HTERT RPE-1 (cell line): ENCODE data around the gene NEK6.

ENCODE experiments used
- in situ Hi-C: fragments of 300-500 bp; cut with MboI; formaldehyde crosslinking; loops from 4 replicates; pipeline ENCODE4 v1.14.3; 2020; ENCODE audit warnings: low sequenced_read_pairs

NEK6 gene

DNA sequence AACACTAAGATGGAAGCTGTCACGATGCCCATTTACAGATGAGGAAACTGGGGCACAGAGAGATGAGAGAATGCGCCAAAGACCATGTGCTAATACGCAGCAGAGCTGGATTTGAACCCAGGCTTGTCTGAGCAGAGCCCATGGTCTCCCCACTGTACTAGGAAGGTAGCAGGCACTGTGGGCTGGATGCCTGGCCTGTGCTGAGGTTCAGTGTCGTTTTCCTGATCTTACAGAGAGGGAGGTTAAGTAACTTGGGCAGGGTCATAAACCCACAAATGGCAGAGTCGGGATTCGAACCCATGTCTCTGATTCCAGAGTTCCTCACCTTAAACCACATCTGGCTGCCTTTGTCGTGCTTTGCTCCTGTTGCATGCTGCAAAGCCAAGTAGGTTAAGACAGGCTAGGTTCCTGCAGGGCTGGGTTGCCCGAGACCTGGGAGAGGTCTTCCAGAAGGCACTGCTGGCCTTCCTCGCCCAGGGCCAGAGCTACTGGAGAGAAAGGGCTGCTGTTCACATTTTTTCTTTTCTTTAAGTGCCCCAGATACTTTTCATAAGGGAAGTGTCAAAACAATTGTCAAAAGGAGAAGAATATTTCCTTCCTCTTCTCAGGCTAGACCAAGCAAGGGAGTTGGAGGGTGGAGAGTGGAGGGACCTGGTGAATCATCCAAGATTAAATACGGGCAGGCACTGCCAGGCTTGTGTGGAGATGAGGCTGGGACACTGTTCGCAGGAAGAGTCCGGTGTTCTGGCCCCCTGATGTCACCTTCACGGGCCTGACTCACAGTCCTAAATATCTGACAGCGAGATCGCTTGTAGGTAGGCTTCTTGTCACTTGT lies 3.2 kb downstream of the NEK6 start:
- in situ Hi-C loops, result no loop called here

DNA sequence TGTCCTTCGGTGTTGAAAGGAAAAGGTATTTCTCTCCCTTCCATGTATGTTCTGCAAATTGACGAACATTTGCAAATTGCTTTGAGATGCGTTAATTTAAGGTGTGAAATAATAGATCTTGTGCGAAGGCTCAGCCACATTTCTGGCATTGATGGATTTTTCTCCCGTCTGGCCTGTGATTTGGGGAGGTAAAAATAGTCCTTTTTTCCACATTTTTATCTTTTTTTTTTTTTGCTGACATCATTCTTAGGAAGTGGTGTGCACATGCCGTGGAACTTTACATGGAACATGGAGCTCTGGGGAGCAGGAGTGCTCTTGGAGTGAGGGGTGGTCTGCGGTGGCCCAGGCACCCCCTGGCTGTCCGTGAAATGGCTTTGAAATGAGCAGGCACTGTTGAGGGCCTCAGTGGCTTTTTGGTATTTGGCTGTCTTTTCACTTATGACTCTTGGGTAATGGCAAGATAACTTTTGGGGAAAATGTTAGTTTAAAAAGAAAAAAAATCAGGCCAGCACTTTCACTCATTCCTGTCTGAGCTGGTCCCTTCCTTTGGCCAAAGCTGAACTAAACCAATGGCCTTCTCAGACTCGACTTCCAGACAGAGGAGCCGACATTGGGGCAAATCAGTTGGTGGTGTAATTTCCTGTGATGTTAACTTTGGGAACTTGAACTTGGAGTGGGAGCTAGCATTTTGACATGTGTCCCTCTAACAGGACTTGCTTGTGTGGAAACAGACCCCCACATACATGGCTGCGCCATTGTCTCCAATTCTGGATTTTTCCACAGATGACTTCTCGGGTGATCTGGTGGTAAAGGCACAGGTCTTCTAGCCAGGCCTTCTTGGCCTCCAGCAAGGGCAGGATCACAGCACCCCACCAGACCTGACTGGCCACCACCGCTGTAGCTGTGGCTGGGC lies 4.2 kb downstream of the NEK6 start:
- in situ Hi-C loops, result no loop called here

DNA sequence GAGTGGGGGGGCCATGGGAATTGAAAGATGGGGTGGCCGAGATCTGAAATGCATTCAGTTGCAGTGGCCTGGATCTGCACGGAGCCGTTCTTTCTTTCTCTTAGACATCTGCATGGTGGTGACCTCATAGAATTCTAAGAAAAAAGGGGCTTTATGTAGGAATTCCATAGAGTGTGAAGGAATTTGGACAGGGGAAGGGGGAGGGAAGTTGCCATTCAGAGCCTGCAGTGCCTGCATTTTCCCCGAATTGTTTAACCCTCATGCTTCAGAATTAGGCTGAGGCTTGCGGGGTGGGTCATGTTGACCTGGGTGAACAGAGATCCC lies 4.9 kb downstream of the NEK6 start:
- in situ Hi-C loops, result no loop called here

DNA sequence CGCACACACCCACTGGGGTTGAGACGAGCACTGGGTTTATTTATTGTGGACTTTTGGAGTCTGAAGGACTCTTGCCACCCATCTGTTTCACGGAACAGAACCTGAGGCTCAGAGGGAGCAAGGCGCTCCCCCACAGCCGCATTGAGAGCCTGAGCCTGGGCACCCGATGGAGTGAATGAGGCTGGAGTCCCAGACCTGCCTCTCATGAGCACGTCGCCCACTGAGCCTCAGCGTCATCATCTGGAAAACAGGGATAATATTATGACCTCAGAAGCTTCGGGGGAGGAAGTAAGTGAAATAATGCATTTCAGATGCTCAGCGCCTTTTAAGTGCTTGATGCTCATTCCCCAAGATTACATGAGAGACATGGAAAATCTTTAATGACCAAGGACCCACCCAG lies 5.5 kb downstream of the NEK6 start:
- in situ Hi-C loops, result no loop called here

DNA sequence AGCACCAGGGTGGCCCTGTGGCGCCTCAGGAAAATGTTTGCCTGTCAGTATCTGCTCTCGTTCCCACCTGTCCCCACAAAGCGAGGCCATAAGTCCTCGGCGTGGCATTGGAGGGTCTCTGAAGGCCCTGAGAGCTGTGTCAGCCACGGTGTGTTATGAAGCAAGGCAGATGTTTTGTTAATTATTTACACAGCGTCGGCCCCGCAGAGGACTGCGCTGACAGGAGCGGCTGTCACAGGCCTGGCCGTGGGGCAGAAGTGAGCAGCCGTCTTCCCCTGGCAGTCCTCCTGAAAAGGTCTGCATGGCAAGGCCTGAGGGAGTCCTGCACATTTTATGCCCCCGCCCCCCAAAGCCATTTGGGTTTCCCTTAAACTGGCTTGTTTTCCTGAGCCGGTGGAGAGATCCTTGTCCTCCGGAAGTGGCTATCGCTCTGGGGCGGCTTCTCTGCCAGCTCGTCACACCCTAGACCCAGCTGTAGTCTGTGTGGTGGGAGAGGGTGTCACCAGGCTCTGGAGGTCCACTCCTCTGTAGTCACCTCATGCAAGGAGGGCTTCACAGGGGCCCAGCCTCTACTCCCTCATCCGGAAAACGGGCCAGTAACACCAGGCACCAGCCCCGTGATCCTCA lies 6.2 kb downstream of the NEK6 start:
- in situ Hi-C loops, result no loop called here

DNA sequence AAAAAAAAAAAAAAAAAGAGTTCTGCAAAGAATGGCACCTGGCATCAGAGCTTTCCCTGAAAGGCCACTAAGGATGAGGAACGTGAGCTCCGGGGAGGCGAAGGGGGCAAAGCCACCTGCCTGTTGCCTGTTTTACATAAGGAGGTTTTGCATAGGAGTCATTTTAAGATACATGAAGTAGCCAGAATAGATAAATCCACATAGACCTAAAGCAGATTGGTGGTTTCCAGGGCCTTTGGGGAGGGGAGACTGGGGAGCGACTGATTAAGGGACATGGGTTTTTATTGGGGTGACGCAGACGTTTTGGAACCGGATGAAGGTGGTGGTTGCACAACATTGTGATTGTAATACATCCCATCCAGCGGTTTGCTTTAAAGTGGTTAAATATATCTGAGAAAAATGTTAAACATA lies 7.1 kb downstream of the NEK6 start:
- in situ Hi-C loops, result no loop called here

DNA sequence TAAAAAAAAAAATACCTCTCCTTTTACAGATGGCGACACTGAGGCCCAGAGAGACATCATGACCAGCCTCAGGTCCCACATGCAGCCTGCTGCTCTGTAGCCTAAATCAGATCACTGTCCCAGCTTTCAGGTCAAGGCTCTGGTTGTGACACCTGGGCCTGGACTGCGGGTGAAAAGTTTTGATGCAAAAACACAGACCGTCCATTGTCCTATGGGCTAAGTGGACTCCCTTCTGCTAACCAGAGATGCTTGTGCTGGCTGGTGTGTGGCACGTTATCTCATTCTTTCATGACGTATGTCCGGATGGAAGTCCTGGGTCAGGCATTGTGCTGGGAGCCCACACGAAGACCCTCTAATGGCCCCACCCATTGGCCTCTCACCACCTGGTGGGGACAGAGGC lies 7.8 kb downstream of the NEK6 start:
- in situ Hi-C loops, result no loop called here

DNA sequence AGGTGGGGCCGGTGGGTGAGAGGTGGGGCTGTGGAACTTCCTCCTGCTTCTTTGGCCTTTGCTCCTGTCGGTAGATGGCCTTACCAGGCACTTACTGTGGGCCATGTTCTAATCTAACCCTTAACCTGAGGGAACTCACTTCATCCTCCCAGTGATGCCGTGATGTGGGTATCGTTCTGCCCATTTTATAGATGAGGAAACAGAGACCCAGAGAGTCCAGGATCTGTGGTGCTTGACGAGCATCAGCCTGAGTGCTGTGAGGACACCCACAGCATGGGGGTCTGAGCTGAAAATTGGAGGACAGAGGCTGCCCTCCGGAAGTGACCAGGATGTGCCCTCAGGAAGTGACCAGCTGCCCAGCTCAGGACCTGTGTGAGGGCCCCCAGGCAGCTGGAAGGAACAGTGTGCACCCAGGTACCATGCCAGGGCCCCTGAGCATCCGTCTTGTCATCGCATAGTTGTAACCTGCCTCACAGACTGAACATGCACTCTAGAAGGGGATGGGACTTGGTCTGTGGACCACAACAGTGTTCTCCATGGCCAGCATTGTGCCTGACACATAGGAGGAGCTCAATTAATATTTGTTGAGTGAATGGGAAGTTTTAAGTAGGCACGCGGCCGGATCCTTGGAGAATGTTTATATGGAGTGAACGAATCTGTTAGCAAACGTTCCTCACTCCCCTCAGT lies 8.5 kb downstream of the NEK6 start:
- in situ Hi-C loops, result no loop called here

DNA sequence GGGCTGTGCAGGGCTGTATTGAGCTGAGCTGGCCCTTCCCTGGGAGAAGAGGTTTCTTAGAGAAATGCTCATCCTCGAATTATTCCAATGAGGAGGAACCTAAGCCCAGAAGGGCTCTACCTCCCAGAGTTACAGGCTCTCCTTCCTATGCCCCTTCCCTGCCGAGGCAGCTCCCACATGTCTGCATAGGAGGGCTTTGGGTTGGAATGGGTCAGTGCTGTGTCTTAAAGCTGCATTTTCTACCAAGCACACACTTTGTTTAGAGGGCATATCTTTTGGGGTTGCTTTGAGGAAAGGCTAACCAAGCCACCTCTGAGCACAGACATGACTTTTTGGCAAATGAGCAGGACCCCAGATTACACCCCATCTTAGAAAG lies 9.1 kb downstream of the NEK6 start:
- in situ Hi-C loops, result no loop called here

DNA sequence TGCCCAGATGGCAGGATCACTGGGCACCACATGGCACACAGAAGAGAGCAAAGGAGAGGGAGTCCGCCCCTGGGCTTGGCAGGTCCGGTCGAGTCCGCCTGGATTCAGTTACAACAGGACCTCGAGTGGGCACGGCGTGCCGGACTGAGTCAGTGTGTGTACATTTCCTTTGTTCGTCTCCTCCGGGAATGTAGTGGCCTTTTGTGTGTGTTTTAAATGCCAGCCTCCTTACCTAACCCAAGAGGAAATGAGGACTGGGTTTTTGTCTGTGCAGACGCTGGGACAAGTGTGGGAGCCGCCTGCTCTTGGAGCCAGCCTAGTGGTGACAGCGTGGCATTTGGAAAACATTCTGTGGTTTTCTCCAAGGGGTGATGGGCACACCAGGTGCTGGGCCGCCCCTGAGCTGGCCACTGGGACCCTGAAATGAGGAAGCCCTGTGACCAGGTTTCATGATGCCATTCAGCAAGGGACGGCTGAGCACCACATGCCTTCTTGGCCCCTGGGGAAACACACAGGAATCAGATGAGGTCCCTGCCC lies 9.6 kb downstream of the NEK6 start:
- in situ Hi-C loops, result no loop called here

DNA sequence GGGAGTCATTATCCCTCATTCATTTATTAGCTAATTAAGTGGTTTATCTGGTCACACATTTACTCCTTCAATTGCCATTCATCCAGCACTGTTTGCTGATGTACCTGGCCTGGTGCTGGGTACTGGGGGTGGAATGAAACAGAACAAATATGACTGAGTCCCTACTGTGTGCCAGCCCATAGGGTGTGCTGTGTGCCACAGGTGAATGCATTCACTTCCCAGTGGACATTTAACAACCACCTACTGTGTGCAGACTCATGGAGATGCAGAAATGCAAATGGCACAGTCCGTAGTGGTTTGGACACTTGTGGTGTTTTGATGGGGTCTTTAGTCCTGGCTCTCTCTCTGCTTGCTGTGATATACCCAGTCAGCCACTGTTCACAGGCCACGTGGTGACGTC lies 10.5 kb downstream of the NEK6 start:
- in situ Hi-C loops, result no loop called here

DNA sequence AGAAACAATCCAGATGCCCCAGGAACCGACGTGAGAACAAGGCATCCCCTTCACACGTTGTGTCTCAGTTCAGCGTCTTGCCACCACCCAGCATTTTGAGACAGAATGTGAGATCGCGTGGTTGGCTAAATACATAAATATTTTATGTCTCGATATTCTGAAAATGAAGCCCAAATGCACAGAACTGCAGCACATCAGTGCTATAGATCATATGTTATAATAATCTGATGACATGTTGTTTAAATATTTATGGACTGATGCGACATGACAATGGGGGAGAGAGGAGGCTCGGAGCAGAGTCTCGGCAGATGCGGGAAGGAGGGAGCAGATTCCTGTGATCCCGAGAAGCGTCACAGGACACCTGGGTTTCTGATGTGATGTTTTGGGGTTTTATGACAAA lies 10.9 kb downstream of the NEK6 start:
- in situ Hi-C loops, result no loop called here

DNA sequence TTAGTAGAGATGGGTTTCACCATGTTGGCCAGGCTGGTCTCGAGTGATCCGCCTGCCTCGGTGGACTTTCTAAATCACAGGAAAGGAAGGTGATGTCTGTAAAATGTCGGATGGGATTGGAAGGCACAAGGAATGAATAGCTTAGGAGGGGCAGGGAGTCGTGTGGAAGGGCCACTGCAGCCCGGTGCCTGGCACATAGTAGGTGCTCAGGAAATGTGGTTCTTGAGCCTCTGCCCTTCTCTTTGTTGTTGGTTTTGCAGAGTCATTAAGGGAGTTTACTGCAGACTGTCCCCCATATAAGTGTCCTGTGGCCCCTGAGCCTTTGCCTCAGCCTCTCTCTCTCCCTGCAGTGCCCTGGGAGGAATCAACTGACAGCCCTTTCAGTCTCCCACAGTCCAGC lies 11.8 kb downstream of the NEK6 start:
- in situ Hi-C loops, result no loop called here

DNA sequence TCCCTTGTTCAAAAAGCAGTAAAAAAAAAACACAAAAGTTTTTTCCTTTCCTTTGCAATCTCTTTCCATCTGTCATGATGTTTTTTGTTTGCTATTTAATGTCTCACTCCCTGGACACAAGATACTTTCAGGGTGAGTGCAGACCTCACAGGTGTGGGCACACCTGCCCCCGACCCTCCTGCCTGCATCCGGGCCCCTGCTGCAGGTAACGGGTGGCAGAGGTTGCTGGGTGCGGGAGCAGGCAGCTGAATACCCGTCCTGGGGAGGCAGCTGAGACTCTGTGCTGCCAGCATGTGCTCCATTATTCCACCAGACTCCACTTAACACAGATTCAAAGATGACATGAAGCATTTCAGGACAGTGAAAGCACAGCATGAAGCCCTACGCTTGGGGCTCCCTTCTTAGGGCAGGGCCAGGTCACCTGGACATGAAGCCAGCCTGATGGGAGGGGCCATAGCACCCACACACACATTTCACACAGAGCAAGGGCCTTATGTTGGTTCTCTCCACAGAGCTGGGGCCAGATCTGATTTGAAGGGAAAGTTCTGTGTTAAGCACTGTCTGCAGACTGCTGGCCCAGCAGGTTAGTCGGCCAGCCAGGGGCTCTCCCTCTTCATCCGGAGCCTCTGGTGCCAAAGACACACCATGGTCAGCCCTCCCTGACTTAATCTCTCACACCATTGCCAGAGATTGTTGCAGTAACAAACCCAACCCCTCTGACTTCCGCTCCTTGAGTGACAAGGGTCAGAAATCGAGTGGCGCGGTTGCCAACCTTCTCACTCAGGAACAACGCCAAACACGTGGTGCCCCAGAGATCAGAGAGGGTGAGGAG lies 13.0 kb downstream of the NEK6 start:
- in situ Hi-C loops, result no loop called here

DNA sequence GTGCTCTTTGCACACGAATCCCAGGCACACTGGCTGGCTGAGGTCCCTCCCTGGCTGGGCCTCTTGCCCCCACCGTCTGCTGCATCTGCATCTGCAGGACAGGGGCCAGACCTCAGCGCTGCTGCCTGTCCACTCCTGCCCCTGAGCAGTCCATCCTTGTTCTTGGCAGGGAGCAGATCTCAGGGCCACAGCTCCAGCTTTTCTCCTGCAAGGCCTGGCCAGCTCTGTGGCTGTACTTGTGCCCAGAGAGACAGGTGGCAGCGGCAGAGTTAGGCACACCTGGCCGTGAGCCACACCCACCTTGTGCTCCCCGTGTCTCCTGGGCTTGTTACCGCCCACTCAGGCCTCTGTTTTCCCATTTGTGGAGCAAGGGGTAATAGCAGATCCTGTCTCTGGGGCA lies 13.9 kb downstream of the NEK6 start:
- in situ Hi-C loops, result no loop called here

DNA sequence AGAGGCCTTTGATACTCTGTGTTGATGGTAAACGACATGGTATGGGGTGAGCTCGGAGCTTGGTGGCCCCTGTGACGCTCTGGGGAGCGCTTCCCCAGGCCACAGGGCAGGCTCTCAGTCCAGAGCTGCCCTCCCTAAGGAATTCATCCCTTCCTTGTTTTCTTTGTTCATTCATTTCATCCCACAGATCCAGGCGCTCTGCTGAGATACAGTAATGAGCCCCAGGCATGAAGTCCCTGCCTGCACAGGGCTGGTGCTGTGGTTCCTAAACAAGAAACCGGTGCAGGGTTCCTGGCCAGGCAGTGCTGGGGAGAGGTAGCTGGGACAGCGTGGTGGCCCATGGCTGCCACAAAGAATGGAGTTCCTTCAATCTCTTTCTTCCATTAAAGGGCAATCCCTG lies 14.4 kb downstream of the NEK6 start:
- in situ Hi-C loops, result no loop called here

DNA sequence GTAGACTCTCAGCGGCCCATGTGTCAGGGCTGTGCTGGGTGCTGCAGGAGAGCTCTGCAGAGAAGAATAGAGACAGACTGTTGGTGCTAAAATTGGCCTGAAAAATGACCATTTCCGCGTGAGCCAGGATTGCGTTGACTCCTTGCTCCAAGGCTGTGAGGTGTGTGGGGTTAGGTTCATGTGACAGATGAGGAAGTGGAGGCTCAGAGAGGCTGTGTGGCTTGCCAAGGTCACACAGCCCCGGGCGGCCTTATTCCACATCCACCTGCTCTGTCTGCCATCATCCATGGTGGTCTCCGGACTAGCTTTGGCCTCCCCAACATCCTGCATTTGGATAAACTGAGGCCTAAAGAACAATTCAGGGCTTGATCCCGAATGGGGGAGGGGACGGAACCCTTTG lies 15.2 kb downstream of the NEK6 start:
- in situ Hi-C loops, result no loop called here

DNA sequence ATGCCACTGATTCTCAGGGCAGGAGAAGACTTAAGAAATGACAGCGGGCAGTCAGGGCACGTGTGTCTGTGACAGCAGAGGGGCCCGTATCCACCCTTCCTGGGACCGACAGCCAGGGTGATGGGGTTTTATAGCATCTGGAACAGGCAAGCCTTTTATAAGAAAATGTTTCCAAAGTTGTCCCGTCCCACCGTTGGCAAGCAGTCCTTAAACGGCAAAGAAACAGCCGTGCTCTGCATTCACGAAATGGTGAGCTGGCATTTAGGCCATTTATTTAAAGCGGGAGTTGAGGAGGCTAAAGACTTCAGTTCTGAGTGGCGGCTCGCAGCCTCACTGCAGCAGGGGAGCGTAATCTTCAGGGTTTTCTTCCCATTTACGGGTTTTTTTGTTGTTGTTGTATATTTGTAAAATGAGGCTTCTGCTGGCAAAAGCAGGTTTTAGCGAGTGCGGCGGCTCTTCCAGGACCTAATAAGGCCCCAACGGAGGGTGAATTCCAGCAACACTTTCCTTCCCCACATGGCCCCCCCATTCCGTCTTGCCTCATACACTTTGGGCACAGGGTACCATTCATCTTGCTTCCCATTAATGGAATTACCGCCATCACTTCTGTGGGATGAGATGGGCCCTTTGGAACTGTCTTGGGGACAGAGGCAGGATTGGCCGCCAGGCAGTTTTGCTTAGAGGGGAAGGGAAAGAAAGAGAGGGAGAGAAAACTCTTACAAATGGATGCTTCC lies 15.8 kb downstream of the NEK6 start:
- in situ Hi-C loops, result no loop called here

DNA sequence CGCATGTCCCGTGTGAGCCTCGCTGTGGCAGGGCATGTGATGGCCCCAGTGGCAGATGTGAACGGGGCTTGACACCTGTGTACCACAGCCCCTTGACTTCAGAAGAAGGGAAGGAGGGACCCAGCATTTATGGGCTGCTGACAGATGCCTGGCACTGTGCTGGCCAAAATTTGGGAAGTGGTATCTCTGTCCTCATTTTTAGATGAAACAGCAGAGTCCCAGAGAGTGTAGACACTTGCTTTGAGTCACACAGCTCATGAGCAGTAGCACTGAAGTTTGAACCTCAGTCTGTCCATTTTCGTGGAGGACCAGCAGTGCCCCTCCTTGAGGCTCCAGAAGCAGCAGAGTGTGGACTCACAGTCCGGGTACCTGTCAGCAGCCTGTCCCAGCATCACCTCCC lies 16.5 kb downstream of the NEK6 start:
- in situ Hi-C loops, result no loop called here

DNA sequence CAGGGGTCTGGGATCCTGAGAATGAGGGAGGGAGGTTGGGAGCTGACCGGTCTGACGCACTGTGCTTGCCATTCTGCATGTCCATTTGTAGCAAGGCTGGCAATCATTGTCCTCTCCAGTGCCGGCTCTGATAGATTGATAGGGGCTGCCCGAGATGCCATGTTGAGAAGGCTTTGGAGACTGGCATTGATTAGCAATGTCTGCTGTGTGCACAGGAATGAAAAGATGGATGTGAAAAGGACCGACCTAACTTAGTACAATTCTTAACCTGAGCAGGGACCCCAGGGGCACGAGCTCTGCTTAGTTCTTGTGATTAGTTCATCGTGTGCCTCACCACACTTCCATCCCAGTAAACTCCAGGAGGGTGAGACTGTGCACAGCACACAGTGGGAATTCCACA lies 17.0 kb downstream of the NEK6 start:
- in situ Hi-C loops, result no loop called here
